ENCODE data around the gene NDUFAF7. TPM values are rescaled to one million over a fixed set of nuclear protein-coding genes. Genes with fewer than 3 reads are reported as not detected.
A peak's percentile ranks its signal among the peaks of the same experiment; 100 is the strongest.

The NDUFAF7 gene
- total and polyA plus RNA-seq, 12 donors, result 13.1 to 30.5 (median 26.0) TPM

GRCh38 chr2:37211212-37211611 lies 20.2 kb upstream of the NDUFAF7 start:
- Histone ChIP-seq H3K27me3 (no peaks in the 10 kb centered on the region), H3K36me3 (peaks cover 0 to 100% (median 74%) of the 10 kb centered on the region in 9 donors), H3K4me3 (no peak overlapping the region), H3K9me3 (peaks cover 0 to 39% (median 14%) of the 10 kb centered on the region in 11 donors), H3K27ac (no peak overlapping the region), H3K4me1 (peaks cover 0 to 10% (median 0%) of the 10 kb centered on the region in 9 donors)
- ATAC-seq (no peak), DNase-seq (no peak)
- intact Hi-C loops (cut with DNase I), result no loop called here
- TF ChIP-seq CTCF (IDR thresholded peaks at IDR 0.05), result no peak

- no peak for TF ChIP-seq CTCF (IDR thresholded peaks at IDR 0.05)
- 89 to 92% methylated on average over 3 of the region's 3 CpGs for WGBS, 2 donors
- Histone ChIP-seq H3K9me3 (peaks cover 0 to 31% (median 14%) of the 10 kb centered on the region in 11 donors), H3K36me3 (peaks cover 0 to 100% (median 71%) of the 10 kb centered on the region in 9 donors), H3K4me3 (no peak overlapping the region), H3K27ac (no peak overlapping the region), H3K4me1 (peaks cover 0 to 10% (median 0%) of the 10 kb centered on the region in 9 donors), H3K27me3 (no peaks in the 10 kb centered on the region)
- ATAC-seq (no peak), DNase-seq (no peak)
- intact Hi-C loops (cut with DNase I), result no loop called here
Measured at GRCh38 chr2:37211939-37212338, 19.5 kb upstream of the NDUFAF7 start.

GRCh38 chr2:37215250-37215649 lies 16.2 kb upstream of the NDUFAF7 start:
- ATAC-seq (no peak), DNase-seq (no peak)
- Histone ChIP-seq H3K4me1 (peaks cover 0 to 10% (median 0%) of the 10 kb centered on the region in 9 donors), H3K4me3 (no peak overlapping the region), H3K27ac (peak overlapping the region in 1 of 10 donors; percentile 38), H3K36me3 (peaks cover 0 to 100% (median 63%) of the 10 kb centered on the region in 9 donors), H3K9me3 (no peaks in the 10 kb centered on the region), H3K27me3 (no peaks in the 10 kb centered on the region)
- no peak for TF ChIP-seq CTCF (IDR thresholded peaks at IDR 0.05)
- 79 to 95% methylated on average over 1 of the region's 1 CpG for WGBS, 2 donors
- intact Hi-C loops (cut with DNase I), result no loop called here

- Histone ChIP-seq H3K4me3 (no peak overlapping the region), H3K27ac (no peak overlapping the region), H3K4me1 (peaks cover 0 to 10% (median 0%) of the 10 kb centered on the region in 9 donors), H3K9me3 (no peaks in the 10 kb centered on the region), H3K27me3 (no peaks in the 10 kb centered on the region), H3K36me3 (peaks cover 0 to 100% (median 57%) of the 10 kb centered on the region in 9 donors)
- intact Hi-C loops (cut with DNase I), result no loop called here
- TF ChIP-seq CTCF (IDR thresholded peaks at IDR 0.05), result no peak
- no peak for DNase-seq
- no peak for ATAC-seq
- 93 to 94% methylated on average over 4 of the region's 4 CpGs for WGBS, 2 donors
Measured at GRCh38 chr2:37219046-37219445, 12.4 kb upstream of the NDUFAF7 start.
